Measurements from ENCODE around the gene NCKAP5.

- TF ChIP-seq SUZ12 (IDR thresholded peaks at IDR 0.05) (no peak), BHLHE40 (IDR thresholded peaks at IDR 0.05; ENCODE audit: borderline replicate concordance) (no peak), SP1 (IDR thresholded peaks at IDR 0.05) (no peak), FOXA1 (IDR thresholded peaks at IDR 0.05) (no peak), PKNOX1 (IDR thresholded peaks at IDR 0.05) (no peak), TARDBP (IDR thresholded peaks at IDR 0.05) (no peak), HDGF (IDR thresholded peaks at IDR 0.05; ENCODE audit: borderline replicate concordance) (no peak), FOXK2 (IDR thresholded peaks at IDR 0.05) (no peak), ZNF384 (IDR thresholded peaks at IDR 0.05) (no peak), CTBP1 (IDR thresholded peaks at IDR 0.05; ENCODE audit: borderline replicate concordance) (no peak)
Measured at GRCh38 chr2:132760405-132760804, 807.9 kb downstream of the NCKAP5 start.

Data from HEK293T (cell line).